GM12878 (cell line): Measurements from ENCODE around the gene NECTIN1.

Experiments used
- HDGF ChIP-seq: fragments of 450-650 bp; IDR thresholded peaks from 2 replicates; pipeline ENCODE4 v1.6.1; 2016; ENCODE audit warnings: antibody characterized with exemption
- POLR2A ChIP-seq: IDR thresholded peaks from 2 replicates; pipeline ENCODE4 v1.6.1; 2011; ENCODE audit warnings: low read depth, mild to moderate bottlenecking, low read length

GRCh38 chr11:119615882-119616196 is 113.2 kb downstream of the NECTIN1 start:
- no peak for TF ChIP-seq POLR2A
- no peak for TF ChIP-seq HDGF
